Measurements from ENCODE around the gene NCAPD2.
"Not testable (repeated sequence)": the region's sequence is repeated elsewhere in the genome, so short reads cannot be mapped to it uniquely, and the experiment has no call there.

GRCh38 chr12:6475233-6475975 lies 18.5 kb upstream of the NCAPD2 start:
- TF ChIP-seq CTCF, POLR2A (IDR thresholded peaks at IDR 0.05): not testable (repeated sequence)
